ENCODE measurements around the gene TTPAL. TPM values are rescaled to one million over a fixed set of nuclear protein-coding genes. Genes with fewer than 3 reads are reported as not detected.

The TTPAL gene
- total RNA-seq, 3 donors from 2014 or later (not counting 1 experiment from before 2014, with no cell fraction given): 17.2 to 22.9 (median 22.5) TPM

DNA sequence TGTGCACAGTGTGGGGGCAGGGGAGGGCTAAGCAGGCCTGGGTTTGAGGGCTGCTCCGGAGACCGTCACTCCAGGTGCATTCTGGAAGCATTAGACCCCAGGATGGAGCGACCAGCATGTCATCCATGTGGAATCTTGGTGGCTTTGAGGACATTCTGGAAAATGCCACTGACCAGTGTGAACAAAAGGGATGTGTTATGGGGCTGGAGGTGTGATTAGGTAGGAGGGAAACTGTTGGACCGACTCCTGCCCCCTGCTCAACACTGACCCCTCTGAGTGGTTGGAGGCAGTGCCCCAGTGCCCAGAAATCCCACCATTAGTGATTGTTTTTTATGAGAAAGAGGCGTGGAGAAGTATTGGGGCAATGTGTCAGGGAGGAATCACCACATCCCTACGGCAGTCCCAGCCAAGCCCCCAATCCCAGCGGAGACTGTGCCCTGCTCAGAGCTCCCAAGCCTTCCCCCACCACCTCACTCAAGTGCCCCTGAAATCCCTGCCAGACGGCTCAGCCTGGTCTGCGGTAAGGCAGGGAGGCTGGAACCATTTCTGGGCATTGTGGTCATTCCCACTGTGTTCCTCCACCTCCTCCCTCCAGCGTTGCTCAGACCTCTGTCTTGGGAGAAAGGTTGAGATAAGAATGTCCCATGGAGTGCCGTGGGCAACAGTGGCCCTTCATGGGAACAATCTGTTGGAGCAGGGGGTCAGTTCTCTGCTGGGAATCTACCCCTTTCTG is 44.0 kb upstream of the TTPAL start:
- intact Hi-C loops (cut with micrococcal nuclease): no loop called here
- Histone ChIP-seq H3K9me3 (ENCODE audit: control insufficient read depth, insufficient read depth, low read length) (no peaks in the 10 kb centered on the region), H3K4me3 (ENCODE audit: low read length) (no peak overlapping the region), H3K27ac (ENCODE audit: low read length) (no peak overlapping the region), H3K36me3 (ENCODE audit: control insufficient read depth, insufficient read depth, low read length) (no peaks in the 10 kb centered on the region), H3K4me1 (ENCODE audit: control insufficient read depth, insufficient read depth, low read length) (no peaks in the 10 kb centered on the region), H3K27me3 (ENCODE audit: control insufficient read depth, insufficient read depth, low read length) (no peaks in the 10 kb centered on the region)
- H3K27ac Mint-ChIP-seq: no peak overlapping the region
- WGBS (ENCODE audit: insufficient coverage): 69% methylated on average over 9 of the region's 11 CpGs
- DNase-seq (no peak), ATAC-seq (no peak)
- H3K36me3 Mint-ChIP-seq: no peaks in the 10 kb centered on the region
- peaks cover 0 to 4% of the 10 kb centered on the region in 2 donors for H3K4me1 Mint-ChIP-seq
- H3K9me3 Mint-ChIP-seq: no peaks in the 10 kb centered on the region
- no peak overlapping the region for H3K4me3 Mint-ChIP-seq
- peaks cover 0 to 7% of the 10 kb centered on the region in 2 donors for H3K27me3 Mint-ChIP-seq (ENCODE audit: low read depth in 2 of 2)
- TF ChIP-seq, protein P1, sequence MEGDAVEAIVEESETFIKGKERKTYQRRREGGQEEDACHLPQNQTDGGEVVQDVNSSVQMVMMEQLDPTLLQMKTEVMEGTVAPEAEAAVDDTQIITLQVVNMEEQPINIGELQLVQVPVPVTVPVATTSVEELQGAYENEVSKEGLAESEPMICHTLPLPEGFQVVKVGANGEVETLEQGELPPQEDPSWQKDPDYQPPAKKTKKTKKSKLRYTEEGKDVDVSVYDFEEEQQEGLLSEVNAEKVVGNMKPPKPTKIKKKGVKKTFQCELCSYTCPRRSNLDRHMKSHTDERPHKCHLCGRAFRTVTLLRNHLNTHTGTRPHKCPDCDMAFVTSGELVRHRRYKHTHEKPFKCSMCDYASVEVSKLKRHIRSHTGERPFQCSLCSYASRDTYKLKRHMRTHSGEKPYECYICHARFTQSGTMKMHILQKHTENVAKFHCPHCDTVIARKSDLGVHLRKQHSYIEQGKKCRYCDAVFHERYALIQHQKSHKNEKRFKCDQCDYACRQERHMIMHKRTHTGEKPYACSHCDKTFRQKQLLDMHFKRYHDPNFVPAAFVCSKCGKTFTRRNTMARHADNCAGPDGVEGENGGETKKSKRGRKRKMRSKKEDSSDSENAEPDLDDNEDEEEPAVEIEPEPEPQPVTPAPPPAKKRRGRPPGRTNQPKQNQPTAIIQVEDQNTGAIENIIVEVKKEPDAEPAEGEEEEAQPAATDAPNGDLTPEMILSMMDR (IDR thresholded peaks at IDR 0.05): no peak

DNA sequence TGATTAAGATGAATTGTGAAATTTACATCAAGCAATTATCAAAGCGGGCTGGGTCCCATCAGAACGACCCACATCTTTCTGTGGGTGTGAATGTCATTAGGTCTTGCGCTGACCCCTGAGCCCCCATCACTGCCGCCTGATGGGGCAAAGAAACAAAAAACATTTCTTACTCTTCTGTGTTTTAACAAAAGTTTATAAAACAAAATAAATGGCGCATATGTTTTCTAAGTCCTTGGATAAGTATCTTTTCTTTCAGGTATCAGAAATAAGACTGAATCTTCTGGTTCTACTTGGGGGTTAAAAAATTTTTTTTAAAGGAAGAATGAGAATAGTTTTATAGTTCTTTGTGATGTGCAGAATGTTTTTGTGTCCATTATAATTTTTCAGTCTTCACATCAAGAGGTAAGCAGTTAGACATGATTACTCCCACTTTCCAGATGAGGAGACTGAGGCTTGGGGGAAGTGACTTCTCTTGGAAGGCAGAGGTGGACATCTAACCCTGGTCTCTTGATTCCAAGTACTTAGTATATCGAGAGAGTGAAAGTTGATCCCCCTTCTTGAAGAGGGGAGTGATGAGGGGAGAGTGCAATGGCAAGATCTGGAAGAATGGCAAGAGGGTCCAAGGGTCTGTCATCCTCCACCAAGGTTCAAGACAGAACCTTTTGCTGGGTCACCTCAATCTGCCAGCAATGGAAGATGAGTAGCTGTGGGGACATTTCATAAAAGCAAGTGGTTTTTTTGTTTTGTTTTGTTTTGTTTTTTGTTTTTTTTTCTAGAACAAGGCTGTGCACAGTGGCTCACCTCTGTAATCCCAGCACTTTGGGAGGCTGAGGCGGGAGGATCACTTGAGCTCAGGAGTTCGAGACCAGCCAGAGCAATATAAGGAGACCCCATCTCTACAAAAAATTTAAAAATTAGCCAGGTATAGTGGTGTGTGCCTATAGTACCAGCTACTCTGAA is 42.8 kb upstream of the TTPAL start:
- H3K9me3 ChIP-seq (ENCODE audit: control insufficient read depth, insufficient read depth, low read length): no peaks in the 10 kb centered on the region
- Mint-ChIP-seq H3K27me3 (ENCODE audit: low read depth in 2 of 2) (peaks cover 0 to 7% of the 10 kb centered on the region in 2 donors), H3K4me3 (no peak overlapping the region), H3K27ac (no peak overlapping the region), H3K36me3 (no peaks in the 10 kb centered on the region), H3K4me1 (peaks cover 0 to 4% of the 10 kb centered on the region in 2 donors), H3K9me3 (no peaks in the 10 kb centered on the region)
- TF ChIP-seq, protein P1 (IDR thresholded peaks at IDR 0.05): no peak
- H3K27ac ChIP-seq (ENCODE audit: low read length): no peak overlapping the region
- no peak for DNase-seq
- H3K36me3 ChIP-seq (ENCODE audit: control insufficient read depth, insufficient read depth, low read length): no peaks in the 10 kb centered on the region
- ATAC-seq: no peak
- H3K4me1 ChIP-seq (ENCODE audit: control insufficient read depth, insufficient read depth, low read length): no peaks in the 10 kb centered on the region
- intact Hi-C loops (cut with micrococcal nuclease): no loop called here
- WGBS (ENCODE audit: insufficient coverage): 85% methylated on average over 7 of the region's 8 CpGs
- H3K4me3 ChIP-seq (ENCODE audit: low read length): no peak overlapping the region
- H3K27me3 ChIP-seq (ENCODE audit: control insufficient read depth, insufficient read depth, low read length): no peaks in the 10 kb centered on the region

DNA sequence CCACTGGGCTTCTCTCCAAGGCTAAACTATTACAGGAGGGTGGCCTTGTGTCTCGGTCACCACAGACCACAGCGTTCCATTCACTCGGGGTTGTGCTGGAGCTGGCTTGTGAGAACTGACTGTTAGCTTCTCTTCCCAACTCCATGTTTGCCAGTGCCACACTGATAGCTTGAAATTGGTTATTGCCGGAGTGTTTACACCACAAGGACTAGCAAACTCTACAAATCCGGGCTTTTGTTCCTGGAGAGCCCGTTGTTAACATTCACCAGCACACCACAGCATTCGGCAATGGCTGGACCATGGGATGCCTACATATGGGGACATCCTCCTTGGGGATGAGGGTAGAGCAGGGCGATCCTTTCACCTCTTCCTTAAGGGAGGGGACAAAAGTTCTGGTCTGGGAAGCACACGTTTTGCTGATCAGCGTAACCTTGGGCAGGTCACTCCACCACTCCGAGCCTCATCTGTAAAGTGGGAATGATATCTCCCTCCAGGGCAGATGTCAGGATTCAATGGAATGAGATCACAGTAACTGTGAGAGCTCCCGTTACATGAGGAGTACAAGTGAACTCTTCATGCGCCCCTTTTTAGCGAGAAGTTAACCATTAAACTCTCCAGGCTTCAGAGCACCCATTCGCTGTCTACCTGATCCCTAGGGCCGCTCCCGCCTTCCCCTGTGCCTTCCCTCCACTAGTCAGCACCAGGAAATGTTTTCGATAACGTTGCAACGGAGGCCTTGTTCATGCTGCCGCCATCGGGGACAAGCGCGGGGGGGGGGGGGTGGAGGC is 41.7 kb upstream of the TTPAL start:
- Mint-ChIP-seq H3K27ac (no peak overlapping the region), H3K36me3 (no peaks in the 10 kb centered on the region), H3K4me3 (no peak overlapping the region), H3K4me1 (peaks cover 0 to 4% of the 10 kb centered on the region in 2 donors), H3K9me3 (no peaks in the 10 kb centered on the region), H3K27me3 (ENCODE audit: low read depth in 2 of 2) (peaks cover 0 to 7% of the 10 kb centered on the region in 2 donors)
- no peak overlapping the region for H3K27ac ChIP-seq (ENCODE audit: low read length)
- 83% methylated on average over 23 of the region's 24 CpGs for WGBS (ENCODE audit: insufficient coverage)
- H3K4me3 ChIP-seq (ENCODE audit: low read length): no peak overlapping the region
- no peak for DNase-seq
- H3K36me3 ChIP-seq (ENCODE audit: control insufficient read depth, insufficient read depth, low read length): no peaks in the 10 kb centered on the region
- intact Hi-C loops (cut with micrococcal nuclease): no loop called here
- no peak for ATAC-seq
- TF ChIP-seq, protein P1 (IDR thresholded peaks at IDR 0.05): no peak
- no peaks in the 10 kb centered on the region for H3K4me1 ChIP-seq (ENCODE audit: control insufficient read depth, insufficient read depth, low read length)
- H3K27me3 ChIP-seq (ENCODE audit: control insufficient read depth, insufficient read depth, low read length): no peaks in the 10 kb centered on the region
- H3K9me3 ChIP-seq (ENCODE audit: control insufficient read depth, insufficient read depth, low read length): no peaks in the 10 kb centered on the region

All from natural killer cell (primary cell).